Natural killer cell (primary cell): ENCODE data around the gene STON1. TPM values are rescaled to one million over a fixed set of nuclear protein-coding genes. Genes with fewer than 3 reads are reported as not detected.
"Not testable (repeated sequence)": the region's sequence is repeated elsewhere in the genome, so short reads cannot be mapped to it uniquely, and the experiment has no call there.

Experiments
- ATAC-seq, 3 donors: fragments of 150-1000 bp in 2 of 3; fragments of 200-7000 bp in 1 of 3; cut with Tn5 transposase; 1 replicate in 1 of 3; 2 replicates in 2 of 3; pipeline ENCODE4 v1.10.0; 2021; ENCODE audit warnings: mild to moderate bottlenecking in 2 of 3, moderate library complexity in 2 of 3
- DNase-seq, 2 donors: peaks; one replicate each; pipeline versions ENCODE4 v3.0.0 to v3.0.0-alpha.2; 2013 to 2021; ENCODE audit warnings: mixed read lengths in 1 of 2
- H3K27ac ChIP-seq: one replicate; pipeline ENCODE4 v1.5.1; 2013; ENCODE audit warnings: mild to moderate bottlenecking, low read length
- H3K27me3 ChIP-seq: one replicate; pipeline ENCODE4 v1.6.1; 2013; ENCODE audit warnings: low read length; ENCODE audit not compliant: control insufficient read depth, insufficient read depth
- H3K36me3 ChIP-seq: one replicate; pipeline ENCODE4 v1.6.1; 2013; ENCODE audit warnings: low read length; ENCODE audit not compliant: control insufficient read depth, insufficient read depth
- H3K4me1 ChIP-seq: one replicate; pipeline ENCODE4 v1.6.1; 2013; ENCODE audit warnings: low read length; ENCODE audit not compliant: control insufficient read depth, insufficient read depth
- H3K4me3 ChIP-seq: one replicate; pipeline ENCODE4 v1.5.1; 2013; ENCODE audit warnings: low read length
- H3K9me3 ChIP-seq: one replicate; pipeline ENCODE4 v1.6.1; 2013; ENCODE audit warnings: low read length; ENCODE audit not compliant: control insufficient read depth, insufficient read depth
- H3K27ac Mint-ChIP-seq, 2 donors: one replicate each; pipeline ENCODE4 v1.8.0; 2022; ENCODE audit warnings: mild to moderate bottlenecking in 2 of 2, mixed read lengths in 2 of 2, moderate library complexity in 1 of 2
- H3K27me3 Mint-ChIP-seq, 2 donors: one replicate each; pipeline ENCODE4 v1.8.0; 2022; ENCODE audit warnings: low read depth in 2 of 2, mixed read lengths in 2 of 2
- H3K36me3 Mint-ChIP-seq: one replicate; pipeline ENCODE4 v1.8.0; 2022; ENCODE audit warnings: mixed read lengths
- H3K4me1 Mint-ChIP-seq, 2 donors: one replicate each; pipeline ENCODE4 v1.8.0; 2022; ENCODE audit warnings: mixed read lengths in 2 of 2
- H3K4me3 Mint-ChIP-seq: one replicate; pipeline ENCODE4 v1.8.0; 2022; ENCODE audit warnings: mild to moderate bottlenecking, moderate library complexity, mixed read lengths
- H3K9me3 Mint-ChIP-seq, 2 donors: one replicate each; pipeline ENCODE4 v1.8.0; 2022; ENCODE audit warnings: mixed read lengths in 2 of 2
- CTCF ChIP-seq: fragments of 200-600 bp; IDR thresholded peaks from one replicate; pipeline ENCODE4 v1.8.0; 2022; ENCODE audit warnings: antibody characterized with exemption
- WGBS: methylation state at CpG from one replicate; pipeline ENCODE4 v1.1.7; 2013; ENCODE audit warnings: missing lambda C conversion rate; ENCODE audit not compliant: insufficient coverage; 5-methylcytosine and 5-hydroxymethylcytosine counted together
- intact Hi-C: fragments of 100-400 bp; cut with micrococcal nuclease; formaldehyde crosslinking; loops from one replicate; pipeline ENCODE4 v1.14.2; 2022
- total RNA-seq, 4 donors: library from RNA; stranded (reverse); fragments of 120-200 nt in 1 of 4; gene quantifications; one replicate each; pipeline versions ENCODE4 v1.2.3 to v1.2.4, GENCODE V29; 2013 to 2022

The STON1 gene
- total RNA-seq, 3 donors from 2014 or later (not counting 1 experiment from before 2014, with no cell fraction given), result 1.8 to 4.5 (median 3.0) TPM

DNA sequence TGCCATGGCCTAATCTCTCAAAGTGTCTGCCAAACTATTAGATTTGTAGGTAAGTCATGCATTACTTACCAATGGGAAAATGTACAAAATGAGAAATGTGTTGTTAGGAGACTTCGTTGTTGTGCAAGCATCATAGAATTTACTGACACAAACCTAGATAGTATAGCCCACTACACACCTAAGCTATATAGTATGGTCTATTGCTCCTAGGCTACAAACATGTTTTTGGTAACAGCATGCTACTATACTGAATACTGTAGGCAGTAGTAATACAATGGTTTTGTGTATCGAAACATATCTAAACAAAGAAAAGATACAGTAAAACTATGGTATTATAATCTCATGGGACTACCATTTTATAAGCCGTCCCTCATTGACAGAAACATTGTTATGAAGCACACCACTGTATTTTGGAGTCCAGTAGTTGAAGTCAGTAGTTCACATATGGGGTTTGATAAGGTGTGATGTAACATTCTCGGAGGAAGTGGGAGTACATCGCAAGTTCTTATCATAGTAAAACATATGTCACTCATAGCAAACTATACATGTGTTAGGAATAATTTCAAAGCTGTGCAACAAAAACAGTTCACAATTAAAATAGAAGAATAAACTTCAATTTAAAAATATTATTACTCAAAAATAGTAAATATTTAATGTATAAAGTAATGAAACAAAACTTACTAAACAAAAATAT lies 75.7 kb downstream of the STON1 start:
- Mint-ChIP-seq H3K9me3 (no peaks in the 10 kb centered on the region), H3K4me1 (no peaks in the 10 kb centered on the region), H3K4me3 (no peak overlapping the region), H3K36me3 (no peaks in the 10 kb centered on the region), H3K27ac (no peak overlapping the region), H3K27me3 (peaks cover 0 to 4% of the 10 kb centered on the region in 2 donors)
- WGBS, result 100% methylated on average over 1 of the region's 5 CpGs
- Histone ChIP-seq H3K4me3 (no peak overlapping the region), H3K9me3 (no peaks in the 10 kb centered on the region), H3K4me1 (no peaks in the 10 kb centered on the region), H3K36me3 (no peaks in the 10 kb centered on the region), H3K27me3 (peaks cover 3% of the 10 kb centered on the region), H3K27ac (no peak overlapping the region)
- no peak for TF ChIP-seq CTCF
- no peak for DNase-seq
- intact Hi-C loops, result loop anchor here (10.0 kb wide), 1 partner anchor 1539 kb away; no protein-coding TSS in a partner anchor
- ATAC-seq, result no peak

DNA sequence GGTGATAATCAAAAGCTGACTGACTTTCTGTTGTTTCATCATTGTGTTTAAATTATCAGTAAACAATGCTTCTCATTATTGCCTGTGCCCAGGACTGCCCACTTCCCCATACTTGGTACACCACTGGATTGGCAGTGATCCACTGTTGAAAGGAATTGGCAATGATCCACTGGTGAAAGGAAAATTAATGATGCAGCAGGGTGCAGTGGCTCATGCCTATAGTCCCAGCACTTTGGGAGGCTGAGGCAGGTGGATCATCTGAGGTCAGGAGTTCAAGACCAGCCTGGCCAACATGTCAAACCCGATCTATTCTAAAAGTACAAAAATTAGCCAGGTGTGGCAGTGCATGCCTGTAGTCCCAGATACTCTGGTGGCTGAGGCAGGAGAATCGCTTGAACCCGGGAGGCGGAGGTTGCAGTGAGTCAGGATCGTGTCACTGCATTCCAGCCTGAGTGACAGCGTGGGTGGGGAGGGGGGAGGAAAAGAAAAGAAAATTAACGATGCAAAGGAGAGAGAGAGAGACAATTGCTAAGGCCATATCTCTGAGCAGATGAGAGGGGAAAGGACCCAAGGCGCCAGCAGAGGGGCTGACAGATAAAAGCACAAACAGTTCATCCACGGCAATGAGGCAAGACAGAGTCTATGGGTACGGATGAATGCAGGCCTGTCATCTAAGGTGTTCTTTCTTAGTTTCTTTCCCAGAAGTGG lies 77.5 kb downstream of the STON1 start:
- no peaks in the 10 kb centered on the region for H3K9me3 Mint-ChIP-seq

GRCh38 chr2:48613211-48613610 lies 83.3 kb downstream of the STON1 start:
- Mint-ChIP-seq H3K4me1 (no peaks in the 10 kb centered on the region), H3K27ac (no peak overlapping the region), H3K4me3 (no peak overlapping the region), H3K9me3 (no peaks in the 10 kb centered on the region), H3K36me3 (no peaks in the 10 kb centered on the region), H3K27me3 (no peaks in the 10 kb centered on the region)
- Histone ChIP-seq H3K36me3 (no peaks in the 10 kb centered on the region), H3K4me1 (no peaks in the 10 kb centered on the region), H3K9me3 (no peaks in the 10 kb centered on the region), H3K27ac (no peak overlapping the region), H3K4me3 (no peak overlapping the region), H3K27me3 (peaks cover 3% of the 10 kb centered on the region)
- TF ChIP-seq CTCF, result no peak
- WGBS, result 100% methylated on average over 2 of the region's 2 CpGs
- no peak for DNase-seq
- no peak for ATAC-seq
- intact Hi-C loops, result no loop called here

More for the DNA sequence above, 77.5 kb downstream of the STON1 start:
- Histone ChIP-seq H3K36me3 (no peaks in the 10 kb centered on the region), H3K9me3 (no peaks in the 10 kb centered on the region), H3K4me1 (no peaks in the 10 kb centered on the region), H3K4me3 (no peak overlapping the region), H3K27ac (no peak overlapping the region), H3K27me3 (peaks cover 3% of the 10 kb centered on the region)
- Mint-ChIP-seq H3K4me3 (no peak overlapping the region), H3K4me1 (no peaks in the 10 kb centered on the region), H3K27ac (no peak overlapping the region), H3K36me3 (no peaks in the 10 kb centered on the region), H3K27me3 (peaks cover 0 to 4% of the 10 kb centered on the region in 2 donors)
- DNase-seq (no peak), ATAC-seq (no peak)
- 84% methylated on average over 10 of the region's 10 CpGs for WGBS
- intact Hi-C loops, result loop anchor here (10.0 kb wide), 1 partner anchor 1537 kb away; no protein-coding TSS in a partner anchor
- no peak for TF ChIP-seq CTCF

- H3K27me3 Mint-ChIP-seq, H3K36me3 ChIP-seq, H3K4me1 ChIP-seq, H3K27me3 ChIP-seq, H3K4me3 Mint-ChIP-seq, H3K4me3 ChIP-seq, H3K36me3 Mint-ChIP-seq, ATAC-seq, intact Hi-C loops, H3K4me1 Mint-ChIP-seq, H3K27ac ChIP-seq, H3K27ac Mint-ChIP-seq, H3K9me3 ChIP-seq, H3K9me3 Mint-ChIP-seq, DNase-seq: not testable (repeated sequence)
- 96% methylated on average over 35 of the region's 35 CpGs for WGBS
Observed at GRCh38 chr2:48614581-48614980, 84.6 kb downstream of the STON1 start.
